ENCODE results near the gene ASMTL.

GRCh38 chrX:1468250-1468772, 15.6 kb upstream of the ASMTL start:
- no peak for TF ChIP-seq CTCF (IDR thresholded peaks at IDR 0.05; ENCODE audit: insufficient read depth, low read length, poor library complexity, severe bottlenecking)
- no peak for TF ChIP-seq EZH2phosphoT487 (conservative IDR thresholded peaks at IDR 0.05; ENCODE audit: low read length)

Measured in SU-DHL-6 (cell line).